HEK293 (cell line): ENCODE results near the gene RASL11B.

Experiments
- CTCF ChIA-PET: fragments of 350-600 bp; formaldehyde crosslinking; extraction: SDS; loops from one replicate; lab custom pipeline; 2021; ENCODE audit warnings: antibody characterized with exemption; lab: Yijun Ruan, JAX
- POLR2A ChIA-PET: fragments of 300-600 bp; formaldehyde crosslinking; extraction: SDS; loops from one replicate; lab custom pipeline; 2020; ENCODE audit warnings: antibody characterized with exemption, inconsistent platforms; lab: Yijun Ruan, JAX
- H3K27ac ChIP-seq: fragments of 200-500 bp; sonication (Bioruptor generic); 2 replicates; pipeline ENCODE4 v1.5.1; 2014; ENCODE audit warnings: low read depth, low read length, control low read depth, inconsistent platforms; ENCODE audit errors: extremely low read depth
- H3K36me3 ChIP-seq, 2 experiments: fragments of 200-500 bp in 1 of 2; sonication (Bioruptor generic) in 1 of 2; 1 replicate in 1 of 2; 2 replicates in 1 of 2; pipeline ENCODE4 v1.5.1; 2014 to 2017; ENCODE audit warnings: inconsistent platforms in 2 of 2, low read length in 2 of 2; ENCODE audit not compliant: control insufficient read depth in 2 of 2, insufficient read depth in 1 of 2
- H3K4me1 ChIP-seq: fragments of 200-500 bp; sonication (Bioruptor generic); 2 replicates; pipeline ENCODE4 v1.5.1; 2014; ENCODE audit warnings: mild to moderate bottlenecking, low read length, inconsistent platforms; ENCODE audit not compliant: control insufficient read depth, insufficient read depth
- H3K4me3 ChIP-seq: 2 replicates; pipeline ENCODE4 v1.5.1; 2011; ENCODE audit warnings: low read depth, mild to moderate bottlenecking, control low read depth, low read length, moderate library complexity
- H3K9me3 ChIP-seq: fragments of 200-500 bp; sonication (Bioruptor generic); 2 replicates; pipeline ENCODE4 v1.5.1; 2014; ENCODE audit warnings: low read depth, low read length, inconsistent platforms; ENCODE audit not compliant: control insufficient read depth, insufficient read depth
- HOXC10 ChIP-seq: sonication (generic); formaldehyde crosslinking; IDR thresholded peaks from 2 replicates; pipeline ENCODE4 v1.8.1; 2023; ENCODE audit warnings: mild to moderate bottlenecking, missing genetic modification reagents
- MZF1 ChIP-seq: fragments of 450-650 bp; formaldehyde crosslinking; IDR thresholded peaks from 2 replicates; pipeline ENCODE4 v1.5.1; 2017; ENCODE audit warnings: missing biosample characterization, missing genetic modification characterization, borderline replicate concordance
- TRIM28 ChIP-seq: IDR thresholded peaks from 2 replicates; pipeline ENCODE4 v1.6.1; 2011; ENCODE audit warnings: low read length, control low read depth, borderline replicate concordance
- ZNF114 ChIP-seq: fragments of 450-650 bp; formaldehyde crosslinking; IDR thresholded peaks from 2 replicates; pipeline ENCODE4 v1.5.0; 2017; ENCODE audit warnings: missing biosample characterization, missing genetic modification characterization
- ZNF121 ChIP-seq: fragments of 450-650 bp; formaldehyde crosslinking; IDR thresholded peaks from 2 replicates; pipeline ENCODE4 v1.5.1; 2016; ENCODE audit warnings: missing biosample characterization, missing genetic modification characterization
- ZNF146 ChIP-seq: fragments of 450-650 bp; formaldehyde crosslinking; IDR thresholded peaks from 2 replicates; pipeline ENCODE4 v1.5.1; 2016; ENCODE audit warnings: missing biosample characterization, missing genetic modification characterization
- ZNF157 ChIP-seq: fragments of 450-650 bp; formaldehyde crosslinking; IDR thresholded peaks from 2 replicates; pipeline ENCODE4 v1.5.1; 2016; ENCODE audit warnings: missing biosample characterization, missing genetic modification characterization
- ZNF169 ChIP-seq: fragments of 450-650 bp; formaldehyde crosslinking; IDR thresholded peaks from 2 replicates; pipeline ENCODE4 v1.5.1; 2016; ENCODE audit warnings: missing biosample characterization, missing genetic modification characterization
- ZNF184 ChIP-seq: fragments of 450-650 bp; IDR thresholded peaks from 2 replicates; pipeline ENCODE4 v1.5.1; 2018; ENCODE audit warnings: missing biosample characterization, mild to moderate bottlenecking, missing genetic modification characterization
- ZNF350 ChIP-seq: fragments of 450-650 bp; formaldehyde crosslinking; IDR thresholded peaks from 2 replicates; pipeline ENCODE4 v1.5.0; 2017; ENCODE audit warnings: missing biosample characterization, mild to moderate bottlenecking, missing genetic modification characterization
- ZNF37A ChIP-seq: fragments of 450-650 bp; IDR thresholded peaks from 2 replicates; pipeline ENCODE4 v1.5.1; 2018; ENCODE audit warnings: missing biosample characterization, missing genetic modification characterization
- ZNF404 ChIP-seq: fragments of 450-650 bp; formaldehyde crosslinking; IDR thresholded peaks from 2 replicates; pipeline ENCODE4 v1.5.1; 2017; ENCODE audit warnings: missing biosample characterization, missing genetic modification characterization
- ZNF416 ChIP-seq: fragments of 450-650 bp; formaldehyde crosslinking; IDR thresholded peaks from 2 replicates; pipeline ENCODE4 v1.5.1; 2016; ENCODE audit warnings: missing biosample characterization, missing genetic modification characterization
- ZNF426 ChIP-seq: fragments of 450-650 bp; formaldehyde crosslinking; IDR thresholded peaks from 2 replicates; pipeline ENCODE4 v1.5.1; 2017; ENCODE audit warnings: missing biosample characterization, missing genetic modification characterization, mild to moderate bottlenecking, inconsistent platforms, moderate library complexity
- ZNF473 ChIP-seq: fragments of 450-650 bp; formaldehyde crosslinking; IDR thresholded peaks from 2 replicates; pipeline ENCODE4 v1.5.1; 2017; ENCODE audit warnings: missing biosample characterization, missing genetic modification characterization
- ZNF571 ChIP-seq: fragments of 450-650 bp; formaldehyde crosslinking; IDR thresholded peaks from 2 replicates; pipeline ENCODE4 v1.5.0; 2017; ENCODE audit warnings: missing biosample characterization, missing genetic modification characterization
- ZNF600 ChIP-seq: fragments of 450-650 bp; formaldehyde crosslinking; IDR thresholded peaks from 2 replicates; pipeline ENCODE4 v1.5.1; 2016; ENCODE audit warnings: missing biosample characterization, missing genetic modification characterization
- ZNF610 ChIP-seq: fragments of 450-650 bp; formaldehyde crosslinking; IDR thresholded peaks from 2 replicates; pipeline ENCODE4 v1.5.1; 2016; ENCODE audit warnings: missing biosample characterization, missing genetic modification characterization, borderline replicate concordance
- ZNF707 ChIP-seq: fragments of 450-650 bp; formaldehyde crosslinking; IDR thresholded peaks from 2 replicates; pipeline ENCODE4 v1.5.1; 2016; ENCODE audit warnings: missing biosample characterization, missing genetic modification characterization
- ZNF747 ChIP-seq: fragments of 450-650 bp; formaldehyde crosslinking; IDR thresholded peaks from 2 replicates; pipeline ENCODE4 v1.5.1; 2016; ENCODE audit warnings: missing biosample characterization, missing genetic modification characterization
- ZNF76 ChIP-seq: fragments of 450-650 bp; formaldehyde crosslinking; IDR thresholded peaks from 2 replicates; pipeline ENCODE4; 2016; ENCODE audit warnings: low read depth, missing biosample characterization, missing genetic modification characterization, borderline replicate concordance
- ZSCAN23 ChIP-seq: fragments of 450-650 bp; formaldehyde crosslinking; IDR thresholded peaks from 2 replicates; pipeline ENCODE4 v1.5.1; 2016; ENCODE audit warnings: missing biosample characterization, missing genetic modification characterization
- TF ChIP-seq, protein P1 (sequence below): fragments of 450-650 bp; formaldehyde crosslinking; conservative IDR thresholded peaks from 2 replicates; pipeline ENCODE4 v1.5.1; 2016; ENCODE audit warnings: low read depth, missing biosample characterization, missing genetic modification characterization
- TF ChIP-seq, protein P2 (sequence below): fragments of 450-650 bp; formaldehyde crosslinking; IDR thresholded peaks from 2 replicates; pipeline ENCODE4 v1.5.1; 2016; ENCODE audit warnings: missing biosample characterization, missing genetic modification characterization
- TF ChIP-seq, protein P3 (sequence below): fragments of 450-650 bp; formaldehyde crosslinking; IDR thresholded peaks from 2 replicates; pipeline ENCODE4 v1.5.1; 2016; ENCODE audit warnings: missing biosample characterization, missing genetic modification characterization, borderline replicate concordance

Gene RASL11B

DNA sequence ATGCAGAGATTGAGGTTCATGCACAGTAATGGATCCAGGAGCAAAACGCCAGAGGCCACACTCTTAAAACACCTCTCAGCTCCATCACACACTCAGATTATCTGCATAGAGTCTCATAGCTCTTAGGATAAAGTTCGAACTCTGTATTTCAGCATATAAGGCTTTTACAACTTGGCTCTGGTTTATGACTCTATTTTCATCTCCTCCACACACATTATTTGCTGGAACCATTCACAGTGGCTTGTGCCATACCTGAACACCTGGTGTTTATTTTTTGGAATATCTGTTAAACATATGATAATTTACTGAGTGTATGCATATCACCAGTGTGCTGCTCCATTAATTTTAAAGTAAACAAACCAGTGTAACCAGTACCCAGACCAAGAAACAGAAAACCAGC lies 27.2 kb downstream of the RASL11B start:
- Histone ChIP-seq H3K4me3 (no peak overlapping the region), H3K4me1 (no peaks in the 10 kb centered on the region), H3K9me3 (no peaks in the 10 kb centered on the region), H3K27ac (no peak overlapping the region), H3K36me3 (no peaks in the 10 kb centered on the region)
- ChIA-PET POLR2A (no interaction called here), CTCF (interaction anchor here (0.7 to 1.1 kb wide), 2 partner anchors 21 to 344 kb away, joined by 3 read pairs; no protein-coding TSS in a partner anchor)
- TF ChIP-seq ZSCAN23 (no peak), ZNF600 (tag by site-specific recombination) (no peak), ZNF76 (tag by site-specific recombination) (no peak), ZNF610 (no peak), ZNF416 (tag by site-specific recombination) (no peak), ZNF404 (tag by site-specific recombination) (no peak), ZNF571 (tag by site-specific recombination) (no peak)

DNA sequence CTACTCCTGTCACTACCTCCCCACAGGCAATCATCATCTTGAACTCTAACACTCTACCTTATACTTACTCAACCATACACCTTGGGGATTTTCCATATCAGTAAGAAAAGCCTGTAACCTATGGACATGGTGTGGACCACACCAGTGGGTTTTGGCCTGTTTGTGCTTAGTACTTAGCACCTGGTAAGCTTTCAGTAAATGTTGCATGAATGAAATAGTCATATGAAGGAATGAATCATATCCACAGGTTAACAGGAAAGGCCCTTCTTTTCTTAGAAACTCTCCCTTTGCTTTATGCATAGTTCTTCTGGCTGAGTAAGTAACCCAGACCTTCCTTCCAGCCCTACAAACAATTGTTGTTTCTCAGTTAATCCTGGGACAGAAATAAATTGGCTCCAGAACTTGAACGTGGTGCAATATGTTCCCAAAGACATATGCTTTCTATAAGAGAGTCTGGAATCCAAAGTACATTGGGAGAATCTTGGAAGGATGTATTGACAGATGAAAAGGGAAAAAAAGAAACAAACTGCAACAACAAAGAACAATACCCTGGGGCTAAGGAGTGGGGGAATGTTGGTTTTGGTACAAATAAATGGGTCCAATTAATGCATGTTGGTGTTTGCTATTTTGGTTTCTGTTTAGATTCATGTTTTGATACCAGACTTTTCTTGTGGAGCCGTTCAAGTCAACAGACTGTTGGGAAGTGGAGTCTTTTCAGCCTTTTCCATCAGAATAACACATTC lies 27.8 kb downstream of the RASL11B start:
- ChIA-PET CTCF (no interaction called here), POLR2A (no interaction called here)
- TF ChIP-seq ZNF184 (tag by site-specific recombination): no peak
- TF ChIP-seq, protein P1, sequence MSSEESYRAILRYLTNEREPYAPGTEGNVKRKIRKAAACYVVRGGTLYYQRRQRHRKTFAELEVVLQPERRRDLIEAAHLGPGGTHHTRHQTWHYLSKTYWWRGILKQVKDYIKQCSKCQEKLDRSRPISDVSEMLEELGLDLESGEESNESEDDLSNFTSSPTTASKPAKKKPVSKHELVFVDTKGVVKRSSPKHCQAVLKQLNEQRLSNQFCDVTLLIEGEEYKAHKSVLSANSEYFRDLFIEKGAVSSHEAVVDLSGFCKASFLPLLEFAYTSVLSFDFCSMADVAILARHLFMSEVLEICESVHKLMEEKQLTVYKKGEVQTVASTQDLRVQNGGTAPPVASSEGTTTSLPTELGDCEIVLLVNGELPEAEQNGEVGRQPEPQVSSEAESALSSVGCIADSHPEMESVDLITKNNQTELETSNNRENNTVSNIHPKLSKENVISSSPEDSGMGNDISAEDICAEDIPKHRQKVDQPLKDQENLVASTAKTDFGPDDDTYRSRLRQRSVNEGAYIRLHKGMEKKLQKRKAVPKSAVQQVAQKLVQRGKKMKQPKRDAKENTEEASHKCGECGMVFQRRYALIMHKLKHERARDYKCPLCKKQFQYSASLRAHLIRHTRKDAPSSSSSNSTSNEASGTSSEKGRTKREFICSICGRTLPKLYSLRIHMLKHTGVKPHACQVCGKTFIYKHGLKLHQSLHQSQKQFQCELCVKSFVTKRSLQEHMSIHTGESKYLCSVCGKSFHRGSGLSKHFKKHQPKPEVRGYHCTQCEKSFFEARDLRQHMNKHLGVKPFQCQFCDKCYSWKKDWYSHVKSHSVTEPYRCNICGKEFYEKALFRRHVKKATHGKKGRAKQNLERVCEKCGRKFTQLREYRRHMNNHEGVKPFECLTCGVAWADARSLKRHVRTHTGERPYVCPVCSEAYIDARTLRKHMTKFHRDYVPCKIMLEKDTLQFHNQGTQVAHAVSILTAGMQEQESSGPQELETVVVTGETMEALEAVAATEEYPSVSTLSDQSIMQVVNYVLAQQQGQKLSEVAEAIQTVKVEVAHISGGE (tag by site-specific recombination): no peak
- TF ChIP-seq, protein P2, sequence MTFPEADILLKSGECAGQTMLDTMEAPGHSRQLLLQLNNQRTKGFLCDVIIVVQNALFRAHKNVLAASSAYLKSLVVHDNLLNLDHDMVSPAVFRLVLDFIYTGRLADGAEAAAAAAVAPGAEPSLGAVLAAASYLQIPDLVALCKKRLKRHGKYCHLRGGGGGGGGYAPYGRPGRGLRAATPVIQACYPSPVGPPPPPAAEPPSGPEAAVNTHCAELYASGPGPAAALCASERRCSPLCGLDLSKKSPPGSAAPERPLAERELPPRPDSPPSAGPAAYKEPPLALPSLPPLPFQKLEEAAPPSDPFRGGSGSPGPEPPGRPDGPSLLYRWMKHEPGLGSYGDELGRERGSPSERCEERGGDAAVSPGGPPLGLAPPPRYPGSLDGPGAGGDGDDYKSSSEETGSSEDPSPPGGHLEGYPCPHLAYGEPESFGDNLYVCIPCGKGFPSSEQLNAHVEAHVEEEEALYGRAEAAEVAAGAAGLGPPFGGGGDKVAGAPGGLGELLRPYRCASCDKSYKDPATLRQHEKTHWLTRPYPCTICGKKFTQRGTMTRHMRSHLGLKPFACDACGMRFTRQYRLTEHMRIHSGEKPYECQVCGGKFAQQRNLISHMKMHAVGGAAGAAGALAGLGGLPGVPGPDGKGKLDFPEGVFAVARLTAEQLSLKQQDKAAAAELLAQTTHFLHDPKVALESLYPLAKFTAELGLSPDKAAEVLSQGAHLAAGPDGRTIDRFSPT (tag by site-specific recombination): no peak
- TF ChIP-seq MZF1 (tag by site-specific recombination): no peak
- no peak for TF ChIP-seq ZNF747 (tag by site-specific recombination)
- TF ChIP-seq ZNF146 (tag by site-specific recombination): no peak
- no peak for TF ChIP-seq ZNF707 (tag by site-specific recombination)
- no peak for TF ChIP-seq ZNF121 (tag by site-specific recombination)
- TF ChIP-seq ZNF426: no peak
- TF ChIP-seq TRIM28: no peak
- TF ChIP-seq ZNF473 (tag by site-specific recombination): no peak
- TF ChIP-seq ZNF416 (tag by site-specific recombination): no peak
- TF ChIP-seq, protein P3, sequence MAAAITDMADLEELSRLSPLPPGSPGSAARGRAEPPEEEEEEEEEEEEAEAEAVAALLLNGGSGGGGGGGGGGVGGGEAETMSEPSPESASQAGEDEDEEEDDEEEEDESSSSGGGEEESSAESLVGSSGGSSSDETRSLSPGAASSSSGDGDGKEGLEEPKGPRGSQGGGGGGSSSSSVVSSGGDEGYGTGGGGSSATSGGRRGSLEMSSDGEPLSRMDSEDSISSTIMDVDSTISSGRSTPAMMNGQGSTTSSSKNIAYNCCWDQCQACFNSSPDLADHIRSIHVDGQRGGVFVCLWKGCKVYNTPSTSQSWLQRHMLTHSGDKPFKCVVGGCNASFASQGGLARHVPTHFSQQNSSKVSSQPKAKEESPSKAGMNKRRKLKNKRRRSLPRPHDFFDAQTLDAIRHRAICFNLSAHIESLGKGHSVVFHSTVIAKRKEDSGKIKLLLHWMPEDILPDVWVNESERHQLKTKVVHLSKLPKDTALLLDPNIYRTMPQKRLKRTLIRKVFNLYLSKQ (tag by site-specific recombination): no peak
- TF ChIP-seq ZNF169 (tag by site-specific recombination): no peak
- no peak for TF ChIP-seq ZNF157 (tag by site-specific recombination)
- no peak for TF ChIP-seq ZNF350 (tag by site-specific recombination)
- no peak for TF ChIP-seq HOXC10 (CRISPR knock-in tag)
- TF ChIP-seq ZNF37A (tag by site-specific recombination): no peak
- no peak for TF ChIP-seq ZNF114 (tag by site-specific recombination)

More for the DNA sequence above, 27.8 kb downstream of the RASL11B start:
- Histone ChIP-seq H3K9me3 (no peaks in the 10 kb centered on the region), H3K4me1 (no peaks in the 10 kb centered on the region), H3K36me3 (no peaks in the 10 kb centered on the region), H3K4me3 (no peak overlapping the region), H3K27ac (no peak overlapping the region)
